Measurements from ENCODE around the gene RIPK1. TPM values are rescaled to one million over a fixed set of nuclear protein-coding genes. Genes with fewer than 3 reads are reported as not detected.

The RIPK1 gene
- total and polyA plus RNA-seq, 9 of the 15 experiments (the other 6 are each of a cell fraction or from before 2014, with no cell fraction given): 3.8 to 24.9 (median 17.7) TPM

DNA sequence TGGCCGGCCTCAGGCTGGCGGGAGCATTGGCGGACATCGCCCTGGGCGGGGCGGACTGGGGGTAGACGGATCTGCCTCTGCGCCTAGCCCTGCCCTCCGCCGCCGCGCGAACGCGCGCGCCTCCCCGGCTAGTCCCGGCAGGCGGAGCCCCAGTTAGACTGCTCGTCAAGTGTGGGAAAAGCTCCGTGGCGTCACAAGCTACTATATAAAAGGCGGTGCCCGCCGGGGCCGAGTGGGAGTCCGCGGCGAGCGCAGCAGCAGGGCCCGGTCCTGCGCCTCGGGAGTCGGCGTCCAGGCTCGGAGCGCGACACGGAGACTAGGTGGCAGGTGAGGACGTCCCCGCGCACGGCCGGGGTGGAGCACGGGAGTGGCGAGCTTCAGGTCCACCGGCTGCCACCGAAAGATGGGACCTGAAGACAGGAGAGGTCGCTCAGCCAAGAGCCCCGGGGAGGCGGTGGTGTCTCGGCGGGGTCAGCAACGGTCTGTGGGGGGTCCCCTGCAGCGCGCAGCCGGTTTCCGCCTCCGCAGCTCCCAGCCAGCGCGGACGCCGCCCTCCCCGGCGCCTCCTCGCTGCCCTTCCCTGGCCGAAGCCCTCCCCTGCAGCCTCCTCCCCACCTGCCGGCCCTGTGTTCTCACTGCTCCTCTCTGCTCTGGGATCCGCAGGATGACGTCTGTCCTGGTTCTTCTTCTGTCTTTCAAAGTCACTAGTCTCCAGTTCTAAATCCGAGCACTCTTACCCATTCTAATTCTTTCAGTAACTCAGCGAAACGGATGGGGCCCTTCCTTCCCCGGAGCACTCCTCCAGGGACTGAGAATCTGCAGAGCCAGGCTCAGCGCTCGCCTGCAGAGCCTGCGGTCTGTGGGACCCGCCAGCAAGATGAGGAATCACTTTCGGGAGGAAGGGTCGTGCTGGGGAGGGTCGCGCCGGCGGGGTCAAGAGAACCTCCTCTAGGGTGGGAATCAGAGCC, 4.3 kb upstream of the RIPK1 start (continued):
- TF ChIP-seq, protein P1, sequence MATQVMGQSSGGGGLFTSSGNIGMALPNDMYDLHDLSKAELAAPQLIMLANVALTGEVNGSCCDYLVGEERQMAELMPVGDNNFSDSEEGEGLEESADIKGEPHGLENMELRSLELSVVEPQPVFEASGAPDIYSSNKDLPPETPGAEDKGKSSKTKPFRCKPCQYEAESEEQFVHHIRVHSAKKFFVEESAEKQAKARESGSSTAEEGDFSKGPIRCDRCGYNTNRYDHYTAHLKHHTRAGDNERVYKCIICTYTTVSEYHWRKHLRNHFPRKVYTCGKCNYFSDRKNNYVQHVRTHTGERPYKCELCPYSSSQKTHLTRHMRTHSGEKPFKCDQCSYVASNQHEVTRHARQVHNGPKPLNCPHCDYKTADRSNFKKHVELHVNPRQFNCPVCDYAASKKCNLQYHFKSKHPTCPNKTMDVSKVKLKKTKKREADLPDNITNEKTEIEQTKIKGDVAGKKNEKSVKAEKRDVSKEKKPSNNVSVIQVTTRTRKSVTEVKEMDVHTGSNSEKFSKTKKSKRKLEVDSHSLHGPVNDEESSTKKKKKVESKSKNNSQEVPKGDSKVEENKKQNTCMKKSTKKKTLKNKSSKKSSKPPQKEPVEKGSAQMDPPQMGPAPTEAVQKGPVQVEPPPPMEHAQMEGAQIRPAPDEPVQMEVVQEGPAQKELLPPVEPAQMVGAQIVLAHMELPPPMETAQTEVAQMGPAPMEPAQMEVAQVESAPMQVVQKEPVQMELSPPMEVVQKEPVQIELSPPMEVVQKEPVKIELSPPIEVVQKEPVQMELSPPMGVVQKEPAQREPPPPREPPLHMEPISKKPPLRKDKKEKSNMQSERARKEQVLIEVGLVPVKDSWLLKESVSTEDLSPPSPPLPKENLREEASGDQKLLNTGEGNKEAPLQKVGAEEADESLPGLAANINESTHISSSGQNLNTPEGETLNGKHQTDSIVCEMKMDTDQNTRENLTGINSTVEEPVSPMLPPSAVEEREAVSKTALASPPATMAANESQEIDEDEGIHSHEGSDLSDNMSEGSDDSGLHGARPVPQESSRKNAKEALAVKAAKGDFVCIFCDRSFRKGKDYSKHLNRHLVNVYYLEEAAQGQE (IDR thresholded peaks at IDR 0.05; ENCODE audit: borderline replicate concordance): peak; percentile 17; the same call in 1 of the 2 replicates
- TF ChIP-seq, protein P1 (CRISPR knock-in tag; IDR thresholded peaks at IDR 0.05; ENCODE audit: low read depth): peak; percentile 88
- TF ChIP-seq ELF2 (CRISPR knock-in tag; IDR thresholded peaks at IDR 0.05) (no peak), NFXL1 (CRISPR knock-in tag; IDR thresholded peaks at IDR 0.05) (no peak), THRAP3 (IDR thresholded peaks at IDR 0.05; ENCODE audit: borderline replicate concordance) (no peak), MTA3 (IDR thresholded peaks at IDR 0.05; ENCODE audit: borderline replicate concordance) (peak; percentile 98), ARID1B (IDR thresholded peaks at IDR 0.05) (peak; percentile 22; the same call in 1 of the 2 replicates), KLF6 (CRISPR knock-in tag; IDR thresholded peaks at IDR 0.05; ENCODE audit: borderline replicate concordance) (peak; percentile 34; the same call in 1 of the 2 replicates), MEIS2 (IDR thresholded peaks at IDR 0.05; ENCODE audit: partially characterized antibody) (no peak), SMC3 (conservative IDR thresholded peaks at IDR 0.05; ENCODE audit: insufficient read depth, low read depth, low read length) (no peak), TRIM24 (IDR thresholded peaks at IDR 0.05) (peak in 1 of 2 experiments; percentile 58; a peak in 1 of 4 replicates), IFI16 (CRISPR knock-in tag; IDR thresholded peaks at IDR 0.05) (no peak), GABPB1 (CRISPR knock-in tag; IDR thresholded peaks at IDR 0.05) (peak; percentile 85), STAT5A (IDR thresholded peaks at IDR 0.05; ENCODE audit: borderline replicate concordance, low read length) (no peak), RFX5 (IDR thresholded peaks at IDR 0.05; ENCODE audit: low read depth, low read length) (no peak)
- TF ChIP-seq, protein P2, sequence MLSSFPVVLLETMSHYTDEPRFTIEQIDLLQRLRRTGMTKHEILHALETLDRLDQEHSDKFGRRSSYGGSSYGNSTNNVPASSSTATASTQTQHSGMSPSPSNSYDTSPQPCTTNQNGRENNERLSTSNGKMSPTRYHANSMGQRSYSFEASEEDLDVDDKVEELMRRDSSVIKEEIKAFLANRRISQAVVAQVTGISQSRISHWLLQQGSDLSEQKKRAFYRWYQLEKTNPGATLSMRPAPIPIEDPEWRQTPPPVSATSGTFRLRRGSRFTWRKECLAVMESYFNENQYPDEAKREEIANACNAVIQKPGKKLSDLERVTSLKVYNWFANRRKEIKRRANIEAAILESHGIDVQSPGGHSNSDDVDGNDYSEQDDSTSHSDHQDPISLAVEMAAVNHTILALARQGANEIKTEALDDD (IDR thresholded peaks at IDR 0.05): no peak; the same call in 1 of the 2 replicates
- TF ChIP-seq, protein P3, sequence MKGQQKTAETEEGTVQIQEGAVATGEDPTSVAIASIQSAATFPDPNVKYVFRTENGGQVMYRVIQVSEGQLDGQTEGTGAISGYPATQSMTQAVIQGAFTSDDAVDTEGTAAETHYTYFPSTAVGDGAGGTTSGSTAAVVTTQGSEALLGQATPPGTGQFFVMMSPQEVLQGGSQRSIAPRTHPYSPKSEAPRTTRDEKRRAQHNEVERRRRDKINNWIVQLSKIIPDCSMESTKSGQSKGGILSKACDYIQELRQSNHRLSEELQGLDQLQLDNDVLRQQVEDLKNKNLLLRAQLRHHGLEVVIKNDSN (CRISPR knock-in tag; IDR thresholded peaks at IDR 0.05): peak; percentile 31; the same call in 1 of the 2 replicates
